ENCODE measurements around the gene PDE4D. TPM values are rescaled to one million over a fixed set of nuclear protein-coding genes. Genes with fewer than 3 reads are reported as not detected.

The PDE4D gene
- total RNA-seq, 1 experiment from 2014 or later = 2.1 TPM

DNA sequence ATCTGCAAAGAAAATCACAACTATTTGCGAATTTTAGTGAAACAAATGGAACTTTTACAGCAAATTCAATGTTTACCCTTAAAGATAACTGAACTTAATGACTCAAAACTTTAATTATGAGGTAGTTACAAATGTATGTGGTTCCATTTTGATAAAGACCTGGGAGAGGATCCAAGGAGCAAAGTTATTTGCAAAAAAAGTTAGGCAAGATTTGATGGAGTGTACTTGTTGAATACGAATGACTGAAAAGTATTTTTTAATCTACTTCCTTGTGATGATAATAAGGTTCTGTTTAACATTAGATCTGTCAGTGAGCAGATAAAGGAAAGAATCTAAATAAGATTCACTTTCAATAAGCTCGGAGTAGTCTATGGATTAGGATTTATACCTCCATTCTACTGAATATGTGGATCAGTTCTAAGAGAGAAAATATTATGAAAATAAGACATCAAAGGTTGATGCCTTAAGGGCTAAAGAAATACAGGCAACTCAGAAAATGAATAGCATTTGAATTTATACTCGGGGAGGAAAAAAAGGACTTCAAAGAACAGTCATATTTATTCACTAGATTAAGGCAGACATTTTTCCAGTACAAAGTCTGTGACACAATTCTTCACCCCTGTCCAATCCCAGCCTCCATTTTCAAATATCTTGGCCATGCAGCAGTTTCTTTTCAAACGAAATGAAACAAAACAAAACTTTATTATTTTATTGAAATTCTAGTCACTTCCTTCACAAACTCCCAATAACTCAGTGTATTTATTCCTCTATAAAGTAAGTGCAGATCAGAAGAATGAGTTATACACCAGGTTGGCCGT, 199.8 kb downstream of the PDE4D start:
- Histone ChIP-seq H3K23me2 (ENCODE audit: insufficient read length, low read depth, low read length, poor library complexity, severe bottlenecking) (no peaks in the 10 kb centered on the region), H3K79me1 (ENCODE audit: insufficient read depth, low read depth, low read length, poor library complexity, severe bottlenecking) (no peaks in the 10 kb centered on the region), H2BK5ac (ENCODE audit: insufficient read length, low read length) (no peak overlapping the region), H3K79me2 (ENCODE audit: insufficient read depth, low read length) (no peaks in the 10 kb centered on the region), H2AFZ (ENCODE audit: low read length) (no peak overlapping the region), H3K56ac (ENCODE audit: insufficient read length, low read depth, low read length) (no peak overlapping the region), H4K8ac (replicated peaks; ENCODE audit: insufficient read length, low read depth, low read length) (no peak overlapping the region), H4K91ac (ENCODE audit: insufficient read length, low read depth, low read length) (no peak overlapping the region), H2BK15ac (ENCODE audit: low read depth, low read length) (no peak overlapping the region), H2BK20ac (ENCODE audit: low read depth, low read length, poor library complexity, severe bottlenecking) (no peak overlapping the region), H3K4ac (ENCODE audit: low read depth, low read length) (no peak overlapping the region), H3K4me1 (ENCODE audit: insufficient read depth, low read length) (no peaks in the 10 kb centered on the region), H3T11ph (ENCODE audit: low read length) (no peak overlapping the region), H3K14ac (ENCODE audit: insufficient read depth, low read length) (no peak overlapping the region), H2BK12ac (ENCODE audit: insufficient read length, low read depth, low read length) (no peak overlapping the region), H3K9ac (ENCODE audit: extremely low read depth, insufficient read length, low read length) (no peak overlapping the region), H2AK5ac (ENCODE audit: insufficient read length, low read length) (no peak overlapping the region), H3K9me3 (ENCODE audit: control insufficient read depth, low read depth, low read length) (no peaks in the 10 kb centered on the region), H2BK120ac (ENCODE audit: low read depth, low read length, poor library complexity, severe bottlenecking) (no peak overlapping the region), H4K20me1 (ENCODE audit: control insufficient read depth, insufficient read depth, insufficient read length) (no peaks in the 10 kb centered on the region), H3K4me2 (ENCODE audit: insufficient read depth, insufficient read length, low read length) (no peak overlapping the region), H3K27me3 (ENCODE audit: insufficient read depth, low read length) (no peaks in the 10 kb centered on the region; the same call in 1 of the 2 replicates), H3K18ac (ENCODE audit: insufficient read length, low read depth, low read length) (no peak overlapping the region), H3K27ac (ENCODE audit: insufficient read length, low read depth, low read length) (no peak overlapping the region), H3K23ac (ENCODE audit: insufficient read length, low read depth, low read length) (no peak overlapping the region), H4K5ac (ENCODE audit: insufficient read length, low read depth, low read length) (no peak overlapping the region)
- H3K36me3 Mint-ChIP-seq (ENCODE audit: insufficient read depth in 1 of 3, low read depth in 3 of 3) = peaks cover 6 to 13% (median 7%) of the 10 kb centered on the region in 3 experiments; a peak in 6 of 7 replicates
- H3K4me3 Mint-ChIP-seq = no peak overlapping the region
- no peak for DNase-seq
- peaks cover 13 to 15% of the 10 kb centered on the region in 2 experiments for H3K4me1 Mint-ChIP-seq
- H3K9me3 Mint-ChIP-seq = peaks cover 7 to 11% of the 10 kb centered on the region in 2 experiments; a peak in 4 of 5 replicates
- no peak overlapping the region for H3K27ac Mint-ChIP-seq
- TF ChIP-seq, protein P1, sequence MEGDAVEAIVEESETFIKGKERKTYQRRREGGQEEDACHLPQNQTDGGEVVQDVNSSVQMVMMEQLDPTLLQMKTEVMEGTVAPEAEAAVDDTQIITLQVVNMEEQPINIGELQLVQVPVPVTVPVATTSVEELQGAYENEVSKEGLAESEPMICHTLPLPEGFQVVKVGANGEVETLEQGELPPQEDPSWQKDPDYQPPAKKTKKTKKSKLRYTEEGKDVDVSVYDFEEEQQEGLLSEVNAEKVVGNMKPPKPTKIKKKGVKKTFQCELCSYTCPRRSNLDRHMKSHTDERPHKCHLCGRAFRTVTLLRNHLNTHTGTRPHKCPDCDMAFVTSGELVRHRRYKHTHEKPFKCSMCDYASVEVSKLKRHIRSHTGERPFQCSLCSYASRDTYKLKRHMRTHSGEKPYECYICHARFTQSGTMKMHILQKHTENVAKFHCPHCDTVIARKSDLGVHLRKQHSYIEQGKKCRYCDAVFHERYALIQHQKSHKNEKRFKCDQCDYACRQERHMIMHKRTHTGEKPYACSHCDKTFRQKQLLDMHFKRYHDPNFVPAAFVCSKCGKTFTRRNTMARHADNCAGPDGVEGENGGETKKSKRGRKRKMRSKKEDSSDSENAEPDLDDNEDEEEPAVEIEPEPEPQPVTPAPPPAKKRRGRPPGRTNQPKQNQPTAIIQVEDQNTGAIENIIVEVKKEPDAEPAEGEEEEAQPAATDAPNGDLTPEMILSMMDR (conservative IDR thresholded peaks at IDR 0.05) = no peak
- no peaks in the 10 kb centered on the region for H3K27me3 Mint-ChIP-seq (ENCODE audit: low read depth)
- WGBS (ENCODE audit: extremely low coverage, insufficient read length, low lambda C conversion rate) = no CpG with 5 or more reads among the region's 6 CpGs
